Lower lobe of right lung (tissue), 2 donors: ENCODE measurements around the gene MAD1L1. TPM values are rescaled to one million over a fixed set of nuclear protein-coding genes. Genes with fewer than 3 reads are reported as not detected.
A peak's percentile ranks its signal among the peaks of the same experiment; 100 is the strongest.

Source experiments
- ATAC-seq, 2 donors: fragments of 200-7000 bp; cut with Tn5 transposase; one replicate each; pipeline ENCODE4 v1.9.1; 2020 to 2022; ENCODE audit warnings: mild to moderate bottlenecking in 2 of 2, moderate library complexity in 2 of 2
- DNase-seq: peaks from one replicate; pipeline ENCODE4 v3.0.0-alpha.2; 2020
- H3K27ac ChIP-seq: fragments of 200-600 bp; one replicate; pipeline ENCODE4 v1.8.0; 2022
- H3K27me3 ChIP-seq: fragments of 200-600 bp; one replicate; pipeline ENCODE4 v1.8.0; 2022; ENCODE audit warnings: low read depth
- H3K36me3 ChIP-seq: fragments of 200-600 bp; one replicate; pipeline ENCODE4 v1.8.0; 2022; ENCODE audit warnings: mild to moderate bottlenecking
- H3K4me1 ChIP-seq: fragments of 200-600 bp; one replicate; pipeline ENCODE4 v1.8.0; 2022
- H3K4me3 ChIP-seq: fragments of 200-600 bp; one replicate; pipeline ENCODE4 v1.8.0; 2022; ENCODE audit warnings: mild to moderate bottlenecking
- H3K9me3 ChIP-seq: fragments of 200-600 bp; one replicate; pipeline ENCODE4 v1.8.0; 2022
- CTCF ChIP-seq: fragments of 200-600 bp; IDR thresholded peaks from one replicate; pipeline ENCODE4 v1.8.0; 2022; ENCODE audit warnings: antibody characterized with exemption, mild to moderate bottlenecking
- intact Hi-C: fragments of 100-400 bp; cut with DNase I; formaldehyde crosslinking; loops from one replicate; pipeline ENCODE4 v1.11.0; 2022
- total RNA-seq: library from RNA; stranded (reverse); fragmentation: NEBNext Ultra II Directional; extraction: Animal tissue kit (Norgen Biotek cat#: 25700); gene quantifications from one replicate; pipeline ENCODE4 v1.2.1, GENCODE V29; 2021
- donor health status: DM: no; HTN: yes; CAD: no; lungs with severe emphysema.

The MAD1L1 gene
- total RNA-seq, 1 donor from 2014 or later = 44.5 TPM

DNA sequence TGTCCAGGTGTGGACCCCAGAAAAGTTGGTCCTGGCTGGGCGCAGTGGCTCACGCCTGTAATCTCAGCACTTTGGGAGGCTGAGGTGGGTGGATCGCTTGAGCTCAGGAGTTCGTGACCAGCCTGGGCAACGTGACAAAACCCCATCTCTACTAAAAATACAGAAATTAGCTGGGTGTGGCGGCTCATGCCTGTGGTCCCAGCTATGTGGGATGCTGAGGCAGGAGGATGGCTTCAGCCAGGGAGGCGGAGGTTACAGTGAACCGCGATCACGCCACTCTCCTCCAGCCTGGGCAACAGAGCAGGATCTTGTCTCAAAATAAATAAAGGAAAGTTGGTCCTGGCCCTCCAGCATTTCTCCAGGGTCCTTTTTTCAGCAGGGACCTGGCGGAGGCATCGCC lies 10.7 kb upstream of the MAD1L1 start:
- no peak overlapping the region for H3K27ac ChIP-seq
- H3K36me3 ChIP-seq = peaks cover 14% of the 10 kb centered on the region
- no peaks in the 10 kb centered on the region for H3K9me3 ChIP-seq
- no peak for TF ChIP-seq CTCF
- DNase-seq (no peak), ATAC-seq (no peak)
- intact Hi-C loops = no loop called here
- peaks cover 35% of the 10 kb centered on the region for H3K4me1 ChIP-seq
- H3K27me3 ChIP-seq = no peaks in the 10 kb centered on the region
- H3K4me3 ChIP-seq = no peak overlapping the region

- peaks cover 37% of the 10 kb centered on the region for H3K4me1 ChIP-seq
- H3K27me3 ChIP-seq = no peaks in the 10 kb centered on the region
- TF ChIP-seq CTCF = no peak
- intact Hi-C loops = no loop called here
- H3K9me3 ChIP-seq = no peaks in the 10 kb centered on the region
- H3K27ac ChIP-seq = peak overlapping the region; percentile 87
- peak in 1 of 2 donors; percentile 3 for ATAC-seq
- DNase-seq = no peak
- peaks cover 20% of the 10 kb centered on the region for H3K36me3 ChIP-seq
- peak overlapping the region; percentile 99 for H3K4me3 ChIP-seq
These were observed 10.0 kb upstream of the MAD1L1 start for GRCh38 chr7:2242541-2243429.

- TF ChIP-seq CTCF = no peak
- intact Hi-C loops = no loop called here
- ATAC-seq (peak; percentile 88 to 95), DNase-seq (peak; percentile 89)
- H3K9me3 ChIP-seq = no peaks in the 10 kb centered on the region
- H3K4me1 ChIP-seq = peaks cover 41% of the 10 kb centered on the region
- H3K36me3 ChIP-seq = peaks cover 29% of the 10 kb centered on the region
- H3K4me3 ChIP-seq = peak within 1 kb of the TSS; percentile 99
- peak within 1 kb of the TSS; percentile 87 for H3K27ac ChIP-seq
- H3K27me3 ChIP-seq = no peaks in the 10 kb centered on the region
These were observed 9.1 kb upstream of the MAD1L1 start, which contains the start of the genes MRM2 and NUDT1 for GRCh38 chr7:2241580-2242540. MRM2 (minus strand) TSS chr7:2242205; CDS start chr7:2242169, 36 bp downstream. NUDT1 (plus strand) TSS chr7:2242226; CDS start chr7:2244575, 2,349 bp downstream.

- no peaks in the 10 kb centered on the region for H3K27me3 ChIP-seq
- peaks cover 29% of the 10 kb centered on the region for H3K4me1 ChIP-seq
- intact Hi-C loops = no loop called here
- DNase-seq (no peak), ATAC-seq (no peak)
- peaks cover 47% of the 10 kb centered on the region for H3K36me3 ChIP-seq
- H3K27ac ChIP-seq = no peak overlapping the region
- no peaks in the 10 kb centered on the region for H3K9me3 ChIP-seq
- TF ChIP-seq CTCF = no peak
- no peak overlapping the region for H3K4me3 ChIP-seq
These were observed 6.5 kb upstream of the MAD1L1 start for GRCh38 chr7:2239242-2239641.

GRCh38 chr7:2237109-2237602 lies 4.4 kb upstream of the MAD1L1 start:
- Histone ChIP-seq H3K4me3 (no peak overlapping the region), H3K4me1 (peaks cover 26% of the 10 kb centered on the region), H3K27me3 (no peaks in the 10 kb centered on the region), H3K27ac (peak overlapping the region; percentile 82), H3K36me3 (peaks cover 50% of the 10 kb centered on the region), H3K9me3 (no peaks in the 10 kb centered on the region)
- intact Hi-C loops = no loop called here
- no peak for TF ChIP-seq CTCF
- DNase-seq (peak; percentile 88), ATAC-seq (peak; percentile 81 to 84)
